ENCODE results near the gene TAF1B.
"Not testable (repeated sequence)": the region's sequence is repeated elsewhere in the genome, so short reads cannot be mapped to it uniquely, and the experiment has no call there.

Gene TAF1B

DNA sequence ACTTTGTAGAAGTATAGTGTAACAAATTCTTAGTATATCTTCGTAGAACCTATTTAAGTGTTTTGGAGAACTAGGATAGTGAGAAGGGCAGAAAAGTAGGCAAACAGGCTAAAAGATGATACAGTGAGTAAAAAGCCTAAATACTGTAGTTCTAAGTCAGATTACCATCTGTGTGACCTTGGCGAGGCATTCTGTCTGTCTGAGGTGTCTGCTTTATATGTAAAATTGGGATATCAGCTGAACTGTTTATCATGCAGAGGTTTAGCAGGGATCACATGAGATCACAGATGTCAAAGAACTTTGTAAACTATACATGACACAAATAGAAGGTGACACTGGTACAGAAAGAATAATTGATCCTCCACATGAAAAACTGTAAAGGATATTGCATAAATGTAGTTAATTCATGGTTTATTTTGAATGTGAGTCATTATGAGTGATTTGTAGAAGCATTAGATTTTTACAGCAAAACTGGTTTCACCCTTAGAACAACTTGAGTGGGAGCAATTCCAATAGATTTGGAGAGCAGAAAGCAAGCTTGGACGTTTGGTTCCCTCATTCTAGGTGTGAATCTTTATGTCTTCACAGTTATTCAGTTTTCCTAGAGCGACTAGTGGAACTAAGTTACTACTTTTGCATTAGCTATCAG lies 41.9 kb downstream of the TAF1B start:
- no peak for DNase-seq

DNA sequence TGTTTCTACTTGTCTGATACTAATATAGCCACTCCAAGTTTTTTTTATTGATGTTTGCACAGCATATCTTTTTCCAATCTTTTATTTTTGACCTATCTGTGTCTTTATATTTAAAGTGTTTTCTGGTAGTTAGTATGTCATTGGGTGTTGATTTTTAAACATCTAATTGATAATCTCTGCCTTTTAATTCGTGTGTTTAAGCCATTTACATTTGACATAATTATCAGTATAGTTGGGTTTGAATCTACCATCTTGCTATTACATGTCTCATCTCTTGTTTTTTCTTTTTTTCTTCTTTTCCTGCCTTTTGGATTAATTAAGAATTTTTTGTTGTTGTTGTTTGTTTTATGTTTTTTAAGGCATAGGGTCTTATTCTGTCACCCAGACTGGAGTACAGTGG lies 44.2 kb downstream of the TAF1B start:
- no peak for DNase-seq

DNA sequence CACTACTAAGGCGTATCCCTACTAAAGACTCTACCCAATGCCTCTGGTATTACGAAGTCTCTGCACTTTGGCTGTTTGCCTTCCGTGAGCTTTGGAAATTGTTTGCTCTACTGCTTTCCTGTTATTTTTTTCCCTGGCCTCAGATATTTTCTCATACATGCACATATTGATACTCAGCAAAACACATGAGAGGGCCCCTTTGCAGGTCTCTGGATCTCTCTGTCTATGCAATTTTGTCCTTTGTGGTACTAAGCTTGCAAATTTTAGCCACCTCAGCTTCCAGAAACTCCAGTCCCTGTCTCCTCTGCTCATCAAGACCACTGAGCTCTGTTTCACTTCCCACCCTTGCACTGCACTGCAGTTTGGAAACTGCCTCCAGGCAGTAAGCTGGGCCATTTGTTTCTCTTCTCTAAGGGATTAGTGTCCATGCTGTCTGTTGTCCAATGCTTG lies 46.6 kb downstream of the TAF1B start:
- peak; percentile 15 for DNase-seq

DNA sequence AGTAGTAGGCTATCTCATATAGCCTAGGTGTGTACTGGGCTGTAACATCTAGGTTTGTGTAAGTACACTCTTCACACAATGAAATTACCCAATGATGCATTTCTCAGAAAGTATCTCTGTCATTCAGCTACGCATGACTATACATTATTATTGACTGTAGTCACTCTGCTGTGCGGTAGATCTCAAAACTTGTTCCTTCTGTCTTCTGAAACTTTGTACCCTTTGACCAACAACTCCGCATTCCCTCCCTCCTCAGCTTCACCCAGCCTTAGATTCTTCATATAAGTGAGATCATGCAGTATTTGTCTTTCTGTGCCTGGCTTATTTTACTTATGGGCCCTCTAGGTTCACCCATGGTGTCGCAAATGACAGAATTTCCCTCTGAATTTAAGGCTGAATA lies 49.0 kb downstream of the TAF1B start:
- DNase-seq = no peak

DNA sequence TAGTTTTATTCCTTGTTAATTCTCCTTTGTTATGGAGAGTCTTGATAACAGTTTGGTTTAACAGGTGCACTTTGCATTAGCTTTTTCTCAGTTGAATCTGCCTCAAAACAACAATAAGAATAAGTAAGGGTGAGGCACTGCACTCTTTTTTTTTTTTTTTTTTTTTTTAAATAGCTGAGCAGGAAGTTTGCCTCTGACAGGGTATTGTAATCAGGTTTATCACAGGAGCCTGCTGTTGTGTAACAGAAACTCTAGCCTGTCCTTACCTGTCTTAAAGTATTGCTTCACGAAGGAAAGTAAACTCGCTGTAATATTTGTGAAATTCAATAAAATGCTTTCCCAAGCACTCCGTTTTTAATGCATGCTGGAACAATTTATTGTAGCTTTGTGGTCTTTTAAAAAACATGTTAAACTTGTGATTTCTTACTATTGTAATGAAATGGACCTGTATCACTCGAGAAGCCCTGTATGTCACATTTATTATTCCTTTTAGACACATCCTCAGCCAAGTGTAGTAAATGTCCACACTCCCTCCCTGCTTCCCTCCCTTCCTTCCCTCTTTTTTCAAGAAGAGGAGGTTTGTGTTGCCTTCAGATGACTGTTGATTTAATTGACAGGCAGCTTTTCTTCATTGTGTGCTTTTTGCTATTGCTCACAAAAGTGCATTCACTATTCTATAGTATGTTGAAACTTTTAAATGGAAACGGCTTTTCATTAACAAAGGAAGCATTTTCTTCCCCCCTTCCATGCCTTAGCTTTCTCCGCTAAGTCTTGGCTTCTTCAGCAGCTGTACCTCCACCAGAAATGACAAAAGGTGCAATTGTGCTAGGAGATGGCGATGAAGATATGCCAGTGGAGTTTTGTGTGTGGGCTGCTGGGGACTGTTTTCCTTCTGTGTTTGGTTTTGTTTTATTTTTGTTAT lies 52.7 kb downstream of the TAF1B start:
- no peak for DNase-seq

DNA sequence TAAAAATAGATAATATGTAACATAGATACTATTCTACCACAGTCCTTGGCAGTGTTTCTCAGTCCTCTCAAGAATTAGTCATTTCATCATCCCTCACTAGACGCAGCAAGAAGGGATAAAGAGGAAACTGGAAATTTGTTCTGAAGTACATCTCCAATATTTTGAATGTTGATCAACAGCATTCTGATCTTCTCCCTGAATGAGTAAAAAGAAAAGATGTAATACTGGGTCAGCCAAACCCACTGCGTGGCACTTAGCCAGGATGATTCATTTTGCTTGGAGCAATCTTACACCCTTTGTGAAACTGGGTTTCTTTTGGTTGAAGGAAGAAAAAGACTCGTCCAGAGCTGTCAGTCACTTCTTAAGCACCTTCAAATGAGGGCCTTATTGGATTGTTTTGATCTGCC lies 54.1 kb downstream of the TAF1B start:
- DNase-seq = peak; percentile 95

DNA sequence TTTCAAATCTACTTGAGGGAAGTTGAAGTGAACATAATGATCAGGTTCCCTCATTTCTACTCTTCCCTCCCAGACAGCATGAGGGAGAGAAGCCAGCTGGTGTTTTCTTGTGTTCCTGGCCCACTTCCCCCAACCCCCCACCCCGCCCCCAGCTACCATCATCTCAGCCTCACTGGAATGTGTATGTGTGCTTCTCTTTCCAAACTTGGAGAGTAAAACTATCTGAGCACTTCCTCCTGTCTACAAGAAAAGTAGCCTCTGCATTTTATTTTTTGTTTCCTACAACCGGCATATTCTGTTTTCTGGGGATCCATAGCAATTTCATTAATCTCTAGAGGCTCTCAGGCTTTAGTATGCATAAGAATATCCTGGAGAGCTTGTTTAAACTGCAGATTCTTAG lies 54.6 kb downstream of the TAF1B start:
- no peak for DNase-seq

DNA sequence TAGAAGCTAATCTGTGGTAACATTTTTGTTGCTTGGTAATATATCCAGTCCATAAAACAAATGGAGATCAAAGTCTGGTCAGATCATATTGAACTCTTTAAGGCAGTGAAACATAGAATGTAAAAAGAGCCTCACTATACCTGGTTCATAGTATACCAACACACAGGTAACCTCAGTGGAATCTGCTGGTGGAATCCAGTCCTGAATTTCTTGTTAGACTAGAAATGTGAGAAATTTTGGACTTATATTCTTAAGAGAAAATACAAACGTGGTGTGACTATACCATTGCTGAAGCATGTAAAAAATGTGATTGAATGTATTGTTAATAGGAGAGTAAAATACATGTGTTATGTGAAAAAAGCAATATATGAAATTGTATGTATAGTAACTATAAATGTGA lies 62.1 kb downstream of the TAF1B start:
- no peak for DNase-seq

DNA sequence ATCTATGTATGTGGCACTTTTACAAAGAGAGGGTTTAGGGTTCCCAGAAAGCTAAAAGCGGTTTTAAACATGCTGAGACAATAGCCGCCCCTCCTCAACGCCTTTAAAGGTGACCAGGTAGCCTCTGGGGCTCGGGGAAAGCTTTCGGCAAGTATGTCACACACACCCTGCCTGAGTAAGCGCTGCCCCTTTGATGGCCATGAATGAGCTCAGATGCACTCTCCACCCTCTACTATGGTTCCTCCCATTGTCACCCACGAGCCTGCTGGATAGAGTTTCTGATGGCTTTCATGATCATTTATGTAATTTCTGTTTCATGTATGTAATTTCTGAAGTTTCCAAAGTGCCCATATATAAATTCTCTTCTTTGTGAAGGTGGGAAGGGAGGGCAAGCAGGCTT lies 64.1 kb downstream of the TAF1B start:
- DNase-seq = no peak

DNA sequence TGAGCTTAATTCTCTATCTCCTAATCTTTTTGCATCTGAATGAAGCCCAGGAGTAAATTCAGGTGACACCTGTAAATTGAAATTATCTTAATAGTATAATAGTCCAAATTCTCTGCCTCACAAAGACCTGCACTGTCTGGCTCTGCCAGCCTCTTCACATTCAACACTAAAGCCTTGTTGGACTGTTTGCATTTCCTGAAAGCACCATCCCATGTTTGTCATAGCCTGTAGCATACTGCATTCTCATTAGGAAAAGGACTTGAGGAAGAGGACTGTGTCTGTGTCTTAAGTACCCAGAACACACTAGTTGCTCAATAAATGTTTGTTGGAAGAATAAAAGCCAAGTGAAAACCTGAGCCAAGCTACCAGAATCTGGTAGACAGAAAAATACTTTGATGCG lies 65.4 kb downstream of the TAF1B start:
- no peak for DNase-seq

DNA sequence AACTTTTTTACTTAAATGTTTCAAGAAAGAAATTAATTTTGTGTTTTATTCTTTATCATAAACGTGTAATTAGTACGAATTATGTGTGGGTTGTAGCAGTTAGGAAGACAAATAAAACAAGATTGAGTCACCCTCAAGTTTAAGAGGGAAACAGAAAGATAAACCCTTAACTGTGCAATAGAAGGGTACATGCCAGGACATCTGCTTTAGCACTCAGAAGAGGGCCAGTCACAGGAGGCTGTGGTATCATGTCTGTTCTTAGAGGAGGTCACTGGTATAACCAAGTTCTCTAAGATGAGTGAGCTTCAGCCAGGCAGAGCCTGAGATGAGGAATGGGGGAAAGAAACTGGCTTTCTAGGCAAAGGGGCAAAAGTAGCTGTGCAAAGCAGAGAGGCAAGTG lies 65.8 kb downstream of the TAF1B start:
- DNase-seq = peak; percentile 27

DNA sequence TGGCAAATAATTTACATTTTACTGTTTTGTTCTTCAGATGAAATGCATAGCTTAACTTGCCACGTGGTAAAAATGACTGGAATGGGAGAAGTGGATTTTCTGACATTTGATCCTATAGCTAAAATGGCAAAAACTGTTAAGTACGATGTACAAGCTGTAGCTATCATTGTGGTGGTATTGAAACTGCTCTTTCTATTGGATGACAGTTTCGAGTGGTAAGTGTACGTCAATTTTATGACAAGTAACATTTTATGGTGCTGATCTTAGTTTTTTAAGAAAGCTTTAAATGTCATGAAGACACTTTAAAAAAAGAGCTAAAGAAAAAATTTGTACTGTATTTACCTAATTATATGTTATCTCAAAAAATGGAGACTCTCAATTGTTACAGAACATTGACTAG lies 67.4 kb downstream of the TAF1B start:
- DNase-seq = no peak

DNA sequence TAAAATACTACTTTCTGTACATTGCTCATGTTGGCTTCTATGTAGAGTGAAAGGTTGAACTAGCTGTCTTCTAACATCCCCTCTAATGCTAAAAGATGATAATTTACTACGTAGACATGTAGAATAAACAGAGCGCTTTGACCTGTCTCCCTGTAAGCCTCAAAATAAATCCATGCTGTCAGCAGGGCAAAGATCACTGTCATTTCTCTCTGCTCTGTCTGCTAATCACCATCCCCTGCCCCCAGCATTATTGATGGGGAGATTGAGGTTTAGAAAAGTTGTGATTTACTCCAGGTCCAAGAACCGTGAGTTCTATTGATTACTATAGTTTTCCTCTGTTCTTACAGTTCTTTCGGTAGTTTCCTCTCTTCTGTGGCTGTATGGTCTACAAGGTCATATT lies 69.2 kb downstream of the TAF1B start:
- DNase-seq = no peak

DNA sequence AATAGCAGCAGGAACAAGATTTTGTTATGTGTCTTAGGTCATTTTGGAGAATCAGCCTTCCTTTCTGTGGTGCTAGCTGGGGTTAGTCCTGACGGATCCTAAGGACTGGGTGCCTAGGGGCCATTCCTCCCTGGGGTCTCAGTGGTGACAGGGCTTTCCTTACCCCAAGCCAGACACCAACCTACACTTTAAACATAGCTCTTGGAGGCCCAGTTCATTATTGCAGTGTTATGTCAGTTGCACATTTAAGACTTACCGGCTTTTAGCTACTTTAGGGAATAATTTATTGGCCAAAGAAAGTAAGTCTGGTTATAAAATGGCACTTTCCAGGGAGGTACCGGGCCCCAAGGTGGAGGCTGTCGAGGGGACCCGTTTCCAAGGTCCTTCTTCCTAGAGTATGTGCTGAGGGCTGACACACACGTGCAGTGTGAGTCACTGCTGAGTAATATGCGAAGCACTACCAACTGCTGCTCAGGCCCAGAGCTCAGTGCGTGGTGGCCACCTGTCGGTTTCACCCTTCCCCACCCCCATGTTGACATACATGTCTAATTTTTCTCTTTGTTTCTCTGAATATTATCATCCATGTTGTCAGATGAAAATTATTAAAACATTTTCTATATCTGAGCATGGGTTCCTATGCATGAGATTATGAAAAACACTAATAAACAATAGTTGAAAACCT lies 71.3 kb downstream of the TAF1B start:
- no peak for DNase-seq

DNA sequence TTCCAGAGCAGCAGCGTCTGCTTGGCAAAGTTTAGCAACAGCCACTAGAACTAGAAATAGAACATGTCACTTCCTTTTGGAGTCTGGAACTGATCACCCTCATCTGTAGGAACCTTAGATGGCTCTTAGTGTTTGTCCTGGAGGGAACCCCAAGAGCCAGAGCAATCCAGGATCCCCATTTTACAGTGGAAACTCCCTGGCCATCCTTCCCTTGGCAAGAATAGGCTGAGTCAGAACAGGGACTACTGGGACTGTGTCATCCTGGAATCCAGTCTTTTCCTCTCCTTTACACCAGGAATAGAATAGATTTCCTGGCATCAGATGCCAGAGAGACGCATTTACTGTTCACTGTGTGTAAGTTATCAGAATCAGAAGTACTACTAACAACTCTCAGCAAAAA lies 75.0 kb downstream of the TAF1B start:
- no peak for DNase-seq

DNA sequence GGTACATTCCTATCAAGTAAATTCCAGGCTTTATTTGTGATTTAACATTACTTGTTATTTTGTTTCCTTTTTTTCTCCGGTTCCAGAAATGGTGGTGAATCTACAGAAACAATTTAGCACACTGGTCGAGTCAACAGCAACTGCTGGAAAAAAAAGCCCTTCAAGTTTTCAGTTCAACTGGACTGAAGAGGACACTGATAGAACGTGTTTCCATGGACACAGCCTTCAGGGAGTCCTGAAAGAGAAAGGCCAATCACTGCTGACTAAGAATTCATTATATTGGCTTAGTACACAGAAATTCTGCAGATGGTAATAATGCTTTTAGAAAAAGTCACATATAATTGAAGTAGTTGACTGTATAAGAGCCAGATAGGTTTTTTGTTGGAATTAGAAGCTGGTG lies 76.2 kb downstream of the TAF1B start:
- no peak for DNase-seq

DNA sequence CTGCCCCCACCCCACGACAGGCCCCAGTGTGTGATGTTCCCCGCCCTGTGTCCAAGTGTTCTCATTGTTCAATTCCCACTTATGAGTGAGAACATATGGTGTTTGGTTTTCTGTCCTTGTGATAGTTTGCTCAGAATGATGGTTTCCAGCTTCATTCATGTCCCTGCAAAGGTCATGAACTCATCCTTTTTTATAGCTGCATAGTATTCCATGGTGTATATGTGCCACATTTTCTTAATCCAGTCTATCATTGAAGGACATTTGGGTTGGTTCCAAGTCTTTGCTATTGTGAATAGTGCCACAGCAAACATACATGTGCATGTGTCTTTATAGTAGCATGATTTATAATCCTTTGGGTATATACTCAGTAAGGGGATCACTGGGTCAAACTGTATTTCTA lies 83.7 kb downstream of the TAF1B start:
- DNase-seq = not testable (repeated sequence)

DNA sequence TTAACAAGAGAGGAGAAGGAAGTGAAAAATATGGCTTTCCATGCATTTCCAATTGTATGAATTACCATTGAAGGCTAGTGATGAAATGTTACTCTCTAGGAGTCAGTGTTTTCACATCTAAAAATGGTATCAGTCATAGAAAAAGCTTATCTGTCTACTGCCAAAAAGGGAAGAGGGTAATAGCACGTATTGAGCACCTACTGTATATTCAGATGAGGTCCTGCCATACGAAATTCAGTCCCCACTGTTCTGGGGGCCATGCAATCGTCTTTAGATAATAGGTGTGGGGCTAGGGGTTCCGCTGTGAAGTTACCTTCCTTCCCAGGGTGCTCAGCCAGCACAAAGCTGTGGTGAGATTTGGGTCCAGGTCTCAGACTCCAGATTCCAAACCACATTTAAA lies 94.0 kb downstream of the TAF1B start:
- DNase-seq = no peak

DNA sequence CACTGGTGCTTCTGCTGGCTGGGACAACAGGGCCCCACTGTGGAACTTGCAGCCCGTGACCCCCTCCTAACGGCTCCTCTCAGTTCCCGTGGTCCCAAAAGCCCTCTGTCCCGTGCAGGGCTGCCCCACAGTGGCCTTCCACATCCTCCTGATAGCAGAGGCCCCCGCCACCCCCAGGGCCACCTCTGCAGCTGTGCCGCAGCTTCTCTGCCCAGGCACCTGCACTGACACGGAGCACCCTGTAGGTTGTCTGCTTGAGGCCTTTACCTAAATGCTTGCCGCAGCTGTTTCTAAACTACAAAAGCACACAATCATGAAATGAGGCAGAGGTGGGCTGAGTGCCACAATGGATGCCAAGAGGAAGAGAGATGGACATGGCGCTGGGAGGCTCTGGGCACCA lies 94.7 kb downstream of the TAF1B start:
- no peak for DNase-seq

DNA sequence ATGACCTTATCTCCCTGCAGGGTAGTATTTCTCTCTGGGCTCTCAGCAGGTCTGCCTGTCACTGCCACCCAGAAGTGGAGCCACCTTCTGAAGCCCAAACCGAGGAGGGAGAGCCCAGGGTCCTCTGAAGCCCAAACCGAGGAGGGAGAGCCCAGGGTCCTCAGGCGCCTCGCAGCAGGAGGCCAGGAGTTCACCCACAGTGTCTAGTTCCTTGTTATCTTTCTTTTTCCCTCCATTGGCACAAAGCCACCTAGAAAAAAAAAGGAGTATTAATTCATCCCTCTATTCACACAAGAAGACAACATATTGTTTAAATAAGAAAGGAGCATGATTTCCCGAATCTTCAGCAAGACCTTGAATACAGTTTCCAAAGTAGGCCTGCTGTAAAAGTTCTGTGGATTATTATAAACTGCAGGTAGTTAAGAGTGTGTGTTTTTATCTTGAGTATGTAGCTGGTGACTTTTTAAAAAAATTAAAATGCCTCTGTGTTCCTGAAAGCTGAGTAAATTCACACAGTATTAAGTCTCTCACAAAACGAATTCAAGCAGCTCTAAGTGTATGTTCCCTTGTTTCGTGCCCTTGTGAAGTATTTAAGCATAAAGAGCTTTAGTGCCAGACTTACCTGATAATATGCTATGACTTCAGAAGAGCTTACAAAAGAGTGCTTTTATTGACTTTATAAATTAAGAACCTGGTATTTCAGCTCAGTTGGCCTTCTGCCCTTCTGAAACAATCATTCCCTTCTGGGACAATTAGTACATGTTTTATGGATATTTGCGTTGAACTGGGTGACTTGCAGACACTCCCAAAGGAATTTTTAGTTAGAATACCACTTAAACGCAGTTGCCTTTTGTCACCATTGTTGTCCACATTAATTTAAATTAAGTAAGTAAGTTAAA lies 96.6 kb downstream of the TAF1B start:
- DNase-seq = no peak

DNA sequence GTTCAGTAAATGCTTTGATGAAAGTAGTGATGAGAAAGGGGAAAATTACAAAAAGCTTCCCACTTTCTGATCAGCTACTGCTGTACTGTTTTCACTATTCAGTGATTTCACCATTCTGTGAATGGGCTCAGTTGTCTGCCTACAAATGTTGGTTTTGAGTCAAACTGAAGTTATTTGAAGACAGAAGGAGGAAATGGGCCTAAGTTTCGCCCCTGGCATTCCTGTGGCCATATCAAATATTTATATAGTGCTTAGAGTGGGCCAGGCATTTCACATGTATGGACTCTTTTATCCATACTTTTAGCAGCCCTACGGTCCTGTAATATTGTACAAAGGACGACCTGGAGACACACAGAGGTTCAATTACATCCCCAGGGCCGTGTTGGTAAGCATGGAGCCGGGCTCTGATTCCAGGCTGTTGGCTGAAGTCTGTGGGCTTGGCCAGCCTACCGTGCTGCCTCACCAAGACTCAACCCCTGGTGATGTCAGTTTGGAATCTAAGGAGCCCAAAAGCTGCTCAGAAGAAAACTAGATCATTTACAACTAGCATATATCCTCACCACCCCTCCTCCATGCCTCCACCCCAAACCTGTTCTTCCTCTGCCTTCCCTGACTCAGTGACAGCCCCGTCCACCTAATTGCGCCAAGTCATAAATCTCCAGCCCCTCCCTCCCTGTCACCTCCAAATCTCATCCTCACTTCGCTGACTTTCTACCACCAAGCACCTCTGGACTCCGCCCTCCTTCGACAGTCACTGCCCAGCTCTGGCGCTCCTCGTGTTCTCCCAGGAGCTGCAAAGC lies 98.1 kb downstream of the TAF1B start:
- no peak for DNase-seq

DNA sequence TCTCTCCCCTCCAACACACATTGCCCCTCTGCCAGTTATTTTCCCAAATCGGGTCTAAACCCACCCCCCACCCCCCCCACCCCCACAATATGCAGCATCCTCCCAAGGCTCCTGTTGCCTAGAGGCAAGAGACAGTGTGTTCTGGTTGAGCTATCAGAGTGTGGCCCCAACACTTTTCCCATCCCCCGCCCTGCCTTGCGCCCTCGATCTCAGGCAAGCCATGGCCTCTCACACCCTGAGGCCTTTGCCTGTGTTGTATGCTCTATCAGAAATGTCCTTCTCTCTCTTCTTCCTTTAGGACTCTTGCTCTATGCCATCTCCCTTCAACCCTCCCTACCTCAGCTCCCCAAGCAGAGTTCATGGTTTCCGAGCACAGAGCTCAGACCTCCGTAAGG lies 98.7 kb downstream of the TAF1B start:
- DNase-seq = no peak
